GM12873 (cell line): ENCODE results near the gene TMCC3.

Experiments used
- CTCF ChIP-seq: IDR thresholded peaks from 2 replicates; pipeline ENCODE4 v1.5.1; 2012; ENCODE audit warnings: low read depth, mild to moderate bottlenecking, moderate library complexity, low read length, control low read depth; ENCODE audit not compliant: insufficient read depth; ENCODE audit errors: missing control alignments

TMCC3 gene

GRCh38 chr12:94544355-94544754 lies 106.0 kb downstream of the TMCC3 start:
- TF ChIP-seq CTCF: no peak

GRCh38 chr12:94538318-94538717 lies 112.0 kb downstream of the TMCC3 start:
- no peak for TF ChIP-seq CTCF

GRCh38 chr12:94536040-94536965 lies 114.1 kb downstream of the TMCC3 start:
- no peak for TF ChIP-seq CTCF

DNA sequence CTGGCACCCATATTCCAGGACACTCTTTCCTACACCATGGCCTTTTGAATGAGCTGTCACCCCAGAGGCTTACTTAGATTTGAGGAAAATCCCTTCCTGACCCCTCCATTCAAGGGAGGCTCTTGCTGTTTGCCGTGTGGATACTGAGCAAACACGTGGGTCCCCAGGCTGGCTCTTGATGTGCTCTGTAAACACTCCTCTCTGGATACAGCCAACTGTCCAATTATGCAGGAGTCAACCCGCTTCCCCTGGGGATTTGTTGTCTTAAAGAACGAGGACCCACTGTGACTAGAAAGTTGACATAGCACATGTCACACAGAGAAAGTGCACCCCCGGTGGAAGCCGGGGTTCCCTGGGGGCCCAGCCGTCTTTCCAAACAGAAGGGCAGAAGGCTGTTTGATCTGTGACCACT lies 114.8 kb downstream of the TMCC3 start:
- TF ChIP-seq CTCF: no peak

DNA sequence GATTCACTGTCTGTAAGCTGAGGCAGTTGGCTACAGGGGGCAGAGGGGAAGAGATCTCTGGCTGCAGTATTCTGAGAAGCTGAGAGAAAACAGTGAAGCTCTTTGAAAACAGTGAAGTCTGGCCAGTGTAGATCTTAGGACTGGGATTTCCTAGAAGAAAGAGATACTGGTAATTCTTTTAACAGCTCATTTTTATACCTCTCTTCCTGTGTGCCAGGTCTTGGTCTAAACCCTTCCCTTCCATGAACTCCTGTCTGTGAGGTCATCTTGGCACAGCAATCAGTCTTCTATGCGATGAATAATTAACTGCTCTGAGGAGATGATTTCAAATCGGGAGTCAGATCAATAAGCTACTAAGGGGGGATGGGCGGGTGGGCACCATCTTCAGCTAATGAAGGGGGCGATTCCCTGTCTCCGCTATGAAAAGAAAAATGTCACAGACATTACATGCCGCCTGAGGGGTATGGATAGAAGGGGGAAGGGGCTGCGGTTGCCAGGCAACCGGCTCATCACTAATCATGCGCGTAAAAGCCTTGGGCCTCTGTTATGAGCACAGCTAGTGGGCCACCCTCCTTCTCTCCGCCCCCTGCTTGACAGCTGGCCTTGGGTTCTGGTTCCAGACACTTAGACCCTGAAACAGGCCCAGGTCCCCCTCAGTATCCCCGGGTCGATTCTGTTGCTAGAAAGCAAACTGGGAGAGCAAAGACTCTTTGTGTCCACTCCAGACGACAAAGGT lies 115.4 kb downstream of the TMCC3 start:
- no peak for TF ChIP-seq CTCF

- no peak for TF ChIP-seq CTCF
Measured at GRCh38 chr12:94534278-94534677, 116.1 kb downstream of the TMCC3 start.
